Hematopoietic multipotent progenitor cell treated with erythropoietin and hydrocortisone succinate and interleukin-3 and kit ligand, for 15 days (in vitro differentiated cells): Measurements from ENCODE around the gene ATP4A.
A peak's percentile ranks its signal among the peaks of the same experiment; 100 is the strongest.

Source experiments
- DNase-seq: peaks from one replicate; pipeline ENCODE4 v3.0.0-alpha.2; 2015; ENCODE audit warnings: low spot score

Gene ATP4A

DNA sequence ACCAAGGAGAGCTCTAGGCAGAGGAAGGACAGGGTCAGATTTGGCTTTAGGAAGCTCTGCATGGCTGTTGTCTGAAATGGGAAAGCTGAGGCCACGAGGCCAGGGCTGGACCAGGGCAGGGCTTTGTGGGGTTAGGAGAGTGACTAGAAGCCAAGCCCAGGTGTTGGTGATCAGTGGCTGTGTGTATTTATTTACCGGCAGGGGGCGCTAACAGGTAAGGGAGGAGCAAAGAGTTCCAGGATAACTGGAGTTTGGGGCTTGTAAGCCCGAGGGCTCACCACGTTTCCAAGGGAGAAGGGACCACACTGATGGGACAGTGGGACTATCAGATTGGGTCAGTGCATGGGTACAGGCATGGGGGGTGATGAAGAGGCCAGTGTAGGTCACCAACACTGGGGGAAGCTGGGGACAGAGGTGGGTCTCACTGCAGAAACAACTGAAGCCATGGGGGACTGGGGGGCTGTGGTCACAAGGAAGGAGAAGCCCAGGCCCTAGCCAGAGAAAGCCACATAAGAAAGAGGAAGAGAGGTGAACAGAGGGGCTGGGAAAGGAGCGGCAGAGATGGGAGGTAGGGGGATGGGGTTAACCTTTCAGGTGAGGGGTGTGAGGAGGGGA, 14.2 kb downstream of the ATP4A start:
- peak; percentile 85 for DNase-seq

DNA sequence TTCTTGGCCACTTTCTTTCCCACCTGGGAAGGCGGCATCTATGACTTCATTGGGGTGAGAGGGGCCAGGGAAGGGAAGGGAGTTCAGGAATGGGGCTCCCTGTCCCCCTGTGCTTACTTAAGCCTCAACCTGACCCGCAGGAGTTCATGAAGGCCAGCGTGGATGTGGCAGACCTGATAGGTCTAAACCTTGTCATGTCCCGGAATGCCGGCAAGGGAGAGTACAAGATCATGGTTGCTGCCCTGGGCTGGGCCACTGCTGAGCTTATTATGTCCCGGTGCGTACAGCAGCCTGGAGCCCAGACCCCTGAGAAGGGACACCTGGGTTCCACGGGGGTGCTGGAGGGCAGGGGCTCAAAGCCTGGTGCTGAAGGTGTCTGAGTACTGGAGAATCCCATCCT, 16.9 kb downstream of the ATP4A start:
- no peak for DNase-seq

DNA sequence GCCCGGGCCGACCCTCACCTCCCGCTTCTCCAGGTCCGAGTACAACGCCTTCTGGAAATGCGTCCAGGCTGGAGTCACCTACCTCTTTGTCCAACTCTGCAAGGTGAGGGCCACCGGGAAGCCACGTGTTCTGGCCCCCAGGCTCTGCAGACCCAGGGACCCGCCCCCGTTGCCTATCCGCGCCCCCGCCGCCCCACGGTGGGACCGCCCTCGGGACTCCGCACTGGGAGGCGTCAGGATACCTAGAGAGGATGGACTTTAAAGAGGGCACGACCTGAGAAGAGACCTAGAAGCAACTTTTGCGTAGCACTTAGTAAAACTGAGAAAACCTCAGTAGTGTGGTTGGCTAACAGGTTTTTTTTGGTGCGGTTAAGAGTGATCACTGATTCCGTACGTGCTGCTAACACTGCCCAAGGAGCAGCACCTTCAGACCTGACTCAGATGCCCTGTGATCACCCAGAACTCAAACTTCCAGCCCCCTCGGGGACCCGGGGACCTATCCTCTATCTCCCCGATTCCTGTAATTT, 17.5 kb downstream of the ATP4A start:
- DNase-seq = peak; percentile 10

DNA sequence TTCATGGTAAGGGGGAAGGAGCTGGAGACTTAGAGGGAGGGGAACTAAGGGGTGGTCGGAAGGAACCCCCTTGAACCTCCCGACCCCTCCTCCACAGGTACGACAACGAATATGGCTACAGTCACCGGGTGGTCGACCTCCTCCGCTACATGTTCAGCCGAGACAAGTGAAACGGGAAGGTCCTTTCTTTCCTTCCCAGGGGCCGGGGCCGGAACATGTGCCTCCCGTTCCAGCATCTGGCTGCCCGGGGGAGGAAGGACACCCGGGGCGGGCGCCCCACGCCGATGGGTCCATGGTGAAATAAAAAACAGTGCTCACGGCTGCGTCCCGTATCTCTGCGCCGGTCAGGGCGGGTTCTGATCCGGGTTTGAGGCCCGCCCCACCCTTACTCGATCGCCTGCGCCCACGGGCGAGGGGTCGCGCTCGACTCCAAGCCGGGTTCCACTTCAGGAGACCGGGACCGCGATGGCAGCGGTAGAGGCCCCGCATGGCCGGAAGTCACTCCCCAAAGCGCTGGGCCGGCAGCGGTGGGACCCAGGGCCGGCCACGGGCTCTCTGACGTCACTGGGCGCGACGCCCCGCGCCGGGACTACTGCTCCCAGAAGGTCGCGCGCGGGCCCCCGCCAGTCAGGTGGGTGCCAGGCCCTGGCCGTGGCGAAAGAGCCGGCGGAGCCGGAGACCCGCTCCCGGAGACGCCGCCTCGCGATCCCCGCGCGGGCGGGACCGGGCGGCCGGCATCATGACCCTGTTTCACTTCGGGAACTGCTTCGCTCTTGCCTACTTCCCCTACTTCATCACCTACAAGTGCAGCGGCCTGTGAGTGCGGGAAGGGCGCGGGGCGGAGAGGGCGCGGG, 18.2 kb downstream of the ATP4A start, which contains the start of gene TMEM147:
TSS of gene TMEM147 (plus strand) at position 626 of the 854 bp plus-strand sequence. CDS start at position 740, 114 bp downstream.
- DNase-seq = peak; percentile 74

DNA sequence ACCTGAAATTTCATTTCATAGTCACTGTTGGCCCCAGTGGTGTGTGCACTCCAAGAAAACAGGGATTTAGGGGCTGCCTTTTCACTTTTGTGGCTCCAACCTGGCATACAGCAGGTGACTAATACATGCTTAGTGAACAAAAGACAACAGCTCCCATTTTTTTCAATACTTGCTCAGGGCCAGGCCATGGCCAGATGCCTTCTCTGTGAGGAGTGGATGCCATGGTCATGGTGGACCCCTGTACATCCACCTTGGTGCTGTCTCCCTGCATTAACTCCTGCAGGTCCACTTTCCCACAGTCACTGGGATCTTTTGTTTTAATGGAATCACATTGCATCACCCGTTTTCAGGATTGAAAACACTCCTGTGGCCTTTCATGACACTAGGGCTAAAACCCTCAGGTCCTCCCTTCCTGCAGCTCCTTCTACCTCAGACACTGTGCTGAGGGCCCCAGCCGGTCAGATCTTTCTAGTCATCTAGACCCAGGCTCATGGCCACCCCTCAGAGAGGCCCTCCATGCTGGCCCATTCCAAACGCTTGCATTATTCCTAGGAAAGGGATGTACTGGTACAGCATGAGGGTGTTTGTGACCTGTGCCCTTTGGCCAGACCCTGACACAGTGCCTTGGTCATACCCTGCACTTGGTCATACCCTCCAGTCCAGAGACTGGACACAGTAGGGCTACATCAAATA, 19.2 kb downstream of the ATP4A start:
- no peak for DNase-seq

DNA sequence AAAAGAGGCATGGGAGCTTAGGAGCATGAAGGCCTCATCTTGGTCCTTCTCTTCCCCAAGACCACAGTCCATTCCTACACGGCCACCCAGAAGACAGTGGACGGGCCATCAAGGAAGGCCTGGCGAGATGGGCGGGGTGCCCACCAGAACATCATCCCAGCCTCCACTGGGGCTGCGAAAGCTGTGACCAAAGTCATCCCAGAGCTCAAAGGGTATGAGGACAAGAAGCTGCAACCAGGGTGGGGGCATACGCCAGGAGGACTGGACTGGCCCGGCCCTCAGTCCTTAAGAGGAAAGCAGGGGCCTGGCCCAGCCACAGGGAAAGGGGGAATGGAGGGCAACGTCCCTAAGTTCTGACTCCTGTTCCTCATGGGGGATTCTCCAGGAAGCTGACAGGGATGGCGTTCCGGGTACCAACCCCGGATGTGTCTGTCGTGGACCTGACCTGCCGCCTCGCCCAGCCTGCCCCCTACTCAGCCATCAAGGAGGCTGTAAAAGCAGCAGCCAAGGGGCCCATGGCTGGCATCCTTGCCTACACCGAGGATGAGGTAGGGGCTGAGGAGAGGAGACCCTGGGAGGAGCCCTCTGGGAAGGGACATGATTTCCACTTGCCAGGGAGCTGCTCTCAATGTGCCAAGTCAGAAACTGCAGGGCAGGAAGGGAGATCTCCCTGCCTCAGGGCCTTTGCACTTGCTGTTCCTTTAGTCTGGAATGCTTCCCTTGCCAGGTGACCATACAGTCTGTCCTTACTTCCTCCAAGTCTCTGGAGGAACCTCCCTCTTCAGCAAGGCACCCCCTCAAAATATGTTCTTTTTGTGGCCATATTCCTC, 20.0 kb downstream of the ATP4A start:
- no peak for DNase-seq

DNA sequence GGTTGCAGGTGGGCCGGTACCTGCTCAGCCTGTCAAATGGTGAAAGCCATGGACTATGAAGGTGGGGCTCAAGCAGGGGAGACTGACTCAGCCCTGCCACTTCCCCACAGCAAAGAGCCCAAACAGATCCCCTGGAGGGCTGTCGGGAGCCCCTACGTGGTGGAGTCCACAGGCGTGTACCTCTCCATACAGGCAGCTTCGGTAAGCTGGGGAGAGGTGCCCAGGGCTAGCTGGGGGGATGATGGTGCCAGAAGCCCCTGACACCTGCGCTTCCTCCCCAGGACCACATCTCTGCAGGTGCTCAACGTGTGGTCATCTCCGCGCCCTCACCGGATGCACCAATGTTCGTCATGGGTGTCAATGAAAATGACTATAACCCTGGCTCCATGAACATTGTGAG, 21.2 kb downstream of the ATP4A start:
- no peak for DNase-seq

DNA sequence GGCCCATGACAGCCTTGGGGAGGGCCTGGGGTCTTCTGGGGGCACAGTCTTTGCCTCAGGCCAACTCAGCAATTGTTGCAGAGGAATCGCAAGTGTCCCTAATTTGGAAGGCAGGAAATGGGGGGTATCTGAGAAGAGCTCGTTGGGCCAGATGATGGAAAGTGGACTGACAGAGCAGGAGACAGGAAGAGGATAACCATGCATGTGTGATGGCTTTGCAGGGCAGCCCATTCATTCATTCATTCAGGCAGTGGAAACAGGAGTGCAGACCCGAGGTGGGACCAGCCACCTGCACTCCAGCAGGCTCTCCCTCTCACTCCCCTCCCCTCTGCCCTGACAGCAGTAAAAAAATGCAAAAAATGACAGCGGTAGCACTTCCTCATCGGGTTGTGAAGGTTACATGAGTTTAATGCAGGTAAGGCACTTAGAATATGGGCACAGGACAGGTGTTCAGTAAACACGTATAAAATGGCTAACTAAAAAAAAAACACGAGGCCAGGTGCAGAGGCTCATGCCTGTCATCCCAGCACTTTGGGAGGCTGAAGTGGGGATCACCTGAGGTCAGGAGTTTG, 23.0 kb downstream of the ATP4A start:
- no peak for DNase-seq

DNA sequence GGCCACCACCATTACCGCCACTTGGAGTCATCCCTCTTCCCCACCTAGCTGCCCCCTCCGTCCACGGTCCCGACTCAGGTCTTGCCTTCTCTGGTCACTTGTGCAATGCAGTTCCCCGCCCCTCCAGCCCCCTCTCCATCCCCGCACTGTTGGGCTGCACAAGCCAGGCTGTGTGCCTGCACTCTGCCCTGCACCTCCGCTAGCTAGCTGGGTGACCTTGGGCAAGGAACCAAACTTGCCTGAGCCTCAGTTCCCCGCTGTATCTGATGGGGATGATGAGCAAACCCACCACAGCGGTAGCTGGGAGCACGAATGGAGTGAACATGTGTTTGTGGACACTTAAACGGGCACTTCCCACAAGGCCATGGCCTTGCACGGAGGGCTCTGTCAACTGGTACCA, 23.6 kb downstream of the ATP4A start:
- no peak for DNase-seq

DNA sequence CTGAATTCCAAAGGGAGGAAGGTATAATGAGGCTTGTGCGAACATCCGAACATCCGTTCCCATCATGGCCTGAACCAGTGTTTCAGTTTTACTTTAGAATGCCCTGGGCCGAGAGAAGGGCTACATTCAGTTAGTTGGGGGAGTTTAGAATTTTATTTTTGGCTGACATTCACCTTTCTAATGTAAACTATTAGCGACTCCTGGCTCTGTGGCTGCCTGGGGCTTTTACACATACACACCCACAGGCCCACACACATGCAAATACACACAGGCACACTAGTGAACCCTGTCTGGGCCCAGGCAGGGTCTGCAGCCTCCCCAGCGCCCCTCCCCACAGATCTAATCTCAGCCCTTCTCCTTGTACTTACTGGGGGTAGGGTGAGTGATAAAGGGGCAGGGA, 24.1 kb downstream of the ATP4A start:
- no peak for DNase-seq

DNA sequence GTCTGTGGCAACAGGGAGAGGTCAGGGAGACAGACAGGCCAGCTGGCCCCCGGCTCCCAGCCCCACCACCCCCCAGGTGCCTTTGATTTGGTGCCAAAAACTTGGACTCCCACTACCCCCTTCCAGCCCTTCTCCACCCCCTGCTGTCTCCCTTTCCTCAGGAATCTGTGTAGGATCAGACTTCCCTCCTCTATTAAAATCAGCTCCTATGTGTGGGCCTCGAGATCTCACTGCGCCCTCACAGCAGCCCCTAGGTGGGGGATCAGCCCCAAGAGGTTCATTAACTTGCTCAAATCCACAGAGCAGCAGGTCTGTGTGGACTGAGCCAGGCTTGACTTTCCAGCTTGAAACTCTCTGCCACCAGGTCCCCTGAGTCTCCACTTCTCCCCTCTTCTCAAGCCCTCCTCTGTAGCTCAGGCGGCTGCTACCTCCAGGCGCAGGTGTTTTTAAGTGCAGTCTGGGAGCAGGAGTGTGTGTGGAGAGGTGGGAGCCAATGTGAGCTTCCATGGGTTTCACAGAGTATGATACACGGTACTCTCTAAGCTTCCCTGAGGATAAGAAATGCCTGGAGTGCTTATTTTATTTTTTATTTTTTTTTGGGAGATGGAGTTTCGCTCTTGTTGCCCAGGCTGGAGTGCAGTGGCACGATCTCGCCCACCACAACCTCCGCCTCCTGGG, 28.5 kb downstream of the ATP4A start:
- DNase-seq = no peak

DNA sequence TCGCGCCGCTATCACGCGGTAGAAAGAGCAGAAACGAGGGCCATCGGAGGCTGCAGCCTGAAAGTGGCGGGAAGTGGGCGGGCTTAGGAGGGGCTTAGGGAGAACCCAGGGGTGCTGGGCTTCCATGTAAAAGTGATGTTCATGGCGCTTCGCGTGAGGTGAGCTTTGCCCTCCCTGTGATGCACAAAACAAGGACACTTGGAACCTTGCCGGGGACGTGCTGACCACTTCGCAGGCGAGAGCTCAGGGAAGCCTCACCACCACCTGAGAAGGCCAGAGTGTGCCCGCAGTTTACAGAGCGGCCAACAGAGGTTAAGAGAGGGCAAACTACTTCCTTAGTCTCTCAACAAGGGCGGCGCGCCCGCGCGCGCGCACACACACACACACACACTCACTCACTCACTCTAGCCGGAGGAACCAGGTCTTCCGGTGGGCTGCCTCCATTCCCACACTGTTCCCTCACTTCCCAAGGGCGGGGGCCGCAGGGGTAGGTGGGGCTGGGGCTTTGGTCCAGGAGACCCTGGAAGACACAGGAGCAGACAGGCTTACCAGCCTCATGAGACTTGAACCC, 29.6 kb downstream of the ATP4A start:
- DNase-seq = no peak

DNA sequence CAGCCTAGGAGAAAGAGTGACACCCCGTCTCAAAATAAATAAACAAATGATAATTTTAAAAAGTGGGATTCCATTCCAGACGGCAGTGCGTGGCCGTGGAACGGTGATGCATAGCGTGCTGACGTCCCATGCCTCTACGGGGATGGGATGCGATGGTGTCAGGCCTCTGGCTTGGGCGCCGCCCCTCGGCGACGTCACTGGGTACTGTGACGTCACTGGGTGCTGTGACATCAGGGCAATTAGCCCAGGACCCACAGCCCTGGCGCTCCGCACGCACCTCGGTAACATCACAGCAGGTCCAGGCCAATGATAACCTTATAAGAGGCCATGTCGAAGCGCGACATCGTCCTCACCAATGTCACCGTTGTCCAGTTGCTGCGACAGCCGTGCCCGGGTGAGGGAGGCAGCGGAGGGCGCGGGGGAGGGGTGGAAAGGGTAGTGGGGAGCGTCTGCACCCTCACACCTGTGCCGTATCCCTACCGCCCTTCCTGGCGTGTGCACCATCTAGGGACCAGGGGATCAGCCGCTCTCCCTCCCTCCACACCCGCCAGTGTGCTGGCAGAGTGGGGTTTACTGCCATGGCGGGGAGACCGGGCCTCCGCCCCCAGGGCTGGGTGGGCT, 30.1 kb downstream of the ATP4A start, which contains the start of gene GAPDHS:
TSS of gene GAPDHS (plus strand) at position 256 of the 621 bp plus-strand sequence. CDS start at position 328, 72 bp downstream.
- no peak for DNase-seq

DNA sequence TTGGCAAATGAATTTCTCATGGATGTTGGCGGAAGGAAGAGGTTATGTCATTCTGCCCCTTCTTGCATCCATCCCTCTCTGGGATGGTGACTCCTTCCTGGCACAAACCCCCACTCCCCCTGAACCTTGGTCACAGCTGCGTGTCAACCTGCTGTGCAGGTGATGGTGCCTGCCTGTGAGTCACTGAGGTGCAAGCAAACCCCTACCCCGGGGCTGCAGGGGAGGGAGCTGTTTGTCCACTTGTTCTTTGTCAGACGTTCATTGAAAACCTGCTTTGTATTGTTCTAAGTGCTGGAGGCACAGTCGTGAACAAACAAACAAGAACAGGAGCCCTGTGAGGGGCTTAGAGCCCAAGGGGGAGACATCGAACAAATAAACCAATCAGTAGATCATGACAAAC, 32.2 kb downstream of the ATP4A start:
- DNase-seq = no peak

DNA sequence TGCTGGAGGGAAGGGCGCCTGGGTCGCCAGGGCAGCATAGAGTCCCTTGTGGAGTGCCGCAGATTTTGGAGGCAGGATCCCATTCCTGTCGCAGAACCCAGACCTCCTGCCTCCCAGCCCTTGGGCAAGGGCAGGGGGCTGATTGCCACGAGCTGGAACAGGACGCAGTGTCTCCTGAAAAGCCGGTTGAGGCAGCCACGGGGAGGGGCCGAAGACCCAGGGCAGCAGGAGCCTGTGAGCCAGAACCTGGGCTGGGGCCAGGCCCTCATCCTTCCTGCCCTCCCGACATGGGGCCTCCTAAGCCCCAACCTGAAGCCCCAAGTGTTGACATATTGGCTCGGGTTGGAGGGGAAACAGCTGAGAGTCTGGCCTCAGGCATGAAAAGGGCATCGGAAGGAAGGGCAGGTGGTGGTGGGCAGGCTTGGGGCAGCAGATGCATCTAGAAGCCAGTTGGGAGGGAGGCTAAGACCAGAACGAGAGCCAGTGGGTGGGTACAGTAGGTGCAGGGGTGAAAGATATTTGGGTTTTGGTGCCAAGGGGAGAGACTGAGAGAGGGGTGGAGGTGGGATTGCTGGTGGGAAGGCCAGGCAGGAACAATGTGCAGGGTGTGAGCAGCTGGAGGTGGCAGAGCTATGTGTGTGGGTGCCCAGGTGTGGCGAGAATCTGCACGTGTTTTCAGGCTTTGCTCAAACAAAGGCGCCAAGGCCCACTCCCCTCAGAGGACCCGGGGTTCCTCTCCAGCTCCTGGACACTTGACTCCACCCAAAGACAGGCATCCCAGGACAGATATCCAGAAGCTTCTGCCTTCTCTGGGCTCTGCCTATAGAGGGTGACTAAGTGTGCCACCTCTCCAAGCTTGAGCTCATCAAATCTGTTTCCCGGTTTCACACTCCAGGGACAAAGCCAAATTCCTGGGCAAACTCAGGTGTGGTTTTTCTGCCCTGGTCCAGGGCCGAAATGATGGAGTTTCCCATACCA, 33.9 kb downstream of the ATP4A start:
- DNase-seq = no peak

DNA sequence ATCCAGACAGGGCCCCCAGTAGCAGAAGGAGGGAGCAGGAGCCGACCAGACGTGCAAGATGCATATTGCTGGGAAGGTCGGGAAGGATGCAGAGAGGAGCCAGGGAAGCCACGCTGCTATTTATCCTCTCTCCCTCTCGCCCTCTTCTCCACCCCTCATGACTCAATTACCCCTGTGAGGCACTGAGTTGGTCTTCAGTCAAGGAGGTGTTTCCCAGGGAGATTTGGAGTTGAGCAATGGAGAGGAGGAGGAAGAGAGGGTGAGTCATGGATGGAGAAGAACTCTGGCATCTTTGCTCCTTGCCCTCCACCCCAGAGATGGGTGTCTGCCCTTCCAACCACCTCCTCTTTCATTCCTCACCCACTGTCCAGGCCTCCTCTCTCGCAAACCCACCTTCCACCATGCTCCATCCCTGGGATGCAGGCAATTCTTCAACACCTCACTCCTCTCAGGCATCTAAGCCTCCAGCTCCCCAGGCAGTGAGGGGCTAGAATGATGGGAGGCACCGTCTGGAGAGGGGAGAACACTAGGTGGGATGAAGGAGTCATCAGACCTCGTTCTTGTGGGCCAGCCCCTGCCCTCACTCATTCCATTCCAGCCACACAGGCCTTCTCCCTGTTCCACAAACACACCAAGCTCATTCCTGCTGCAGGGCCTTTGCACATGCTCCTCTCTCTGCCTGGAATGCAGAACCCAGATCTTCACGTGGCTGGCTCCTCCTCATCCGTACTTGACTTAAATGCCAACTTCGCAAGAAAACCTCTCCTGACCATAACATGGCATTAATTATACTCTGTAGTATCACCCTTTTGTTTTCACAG, 35.0 kb downstream of the ATP4A start, which contains the start of gene SBSN:
TSS of gene SBSN (minus strand) at position 94 of the 821 bp plus-strand sequence. CDS start at position 64, 30 bp downstream.
- DNase-seq = no peak

DNA sequence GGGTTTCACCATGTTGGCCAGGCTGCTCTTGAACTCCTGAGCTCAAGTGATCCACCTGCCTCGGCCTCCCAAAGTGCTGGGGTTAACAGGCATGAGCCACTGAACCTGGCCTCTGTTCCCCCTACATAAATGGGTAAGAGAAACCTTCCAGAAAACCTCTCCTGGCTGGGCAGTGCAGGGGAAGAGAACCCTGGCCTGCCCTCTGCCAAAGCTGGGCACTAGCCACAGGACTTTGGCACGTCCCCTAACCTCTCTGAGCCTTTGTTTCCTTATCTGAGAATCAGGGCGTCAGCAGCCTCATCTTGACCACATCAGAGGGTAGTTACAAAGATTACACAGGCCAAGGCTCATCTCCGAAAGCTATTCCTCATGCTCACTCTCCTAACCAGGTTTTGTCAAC, 37.6 kb downstream of the ATP4A start:
- no peak for DNase-seq
